Measurements from ENCODE around the gene DUOXA2. TPM values are rescaled to one million over a fixed set of nuclear protein-coding genes. Genes with fewer than 3 reads are reported as not detected.
A peak's percentile ranks its signal among the peaks of the same experiment; 100 is the strongest.

DUOXA2 gene
- total and polyA plus RNA-seq, 2 of the 4 experiments (the other 2 are of a cell fraction), result not detected

GRCh38 chr15:45147606-45148005 is 33.5 kb downstream of the DUOXA2 start:
- POLR2A ChIA-PET (ENCODE audit: unreplicated experiment), result no interaction called here
- H3K14ac ChIP-seq (replicated peaks; ENCODE audit: low read depth, low read length), result no peak overlapping the region
- H4K20me1 ChIP-seq (ENCODE audit: insufficient read depth, low read length), result no peaks in the 10 kb centered on the region
- dilution Hi-C loops (cut with HindIII; ENCODE audit: low sequenced_read_pairs, unreplicated experiment), result no loop called here
- TF ChIP-seq BHLHE40 (IDR thresholded peaks at IDR 0.05; ENCODE audit: low read depth, low read length) (no peak), MAZ (IDR thresholded peaks at IDR 0.05; ENCODE audit: borderline replicate concordance, low read depth, low read length) (no peak), MAFK (IDR thresholded peaks at IDR 0.05; ENCODE audit: low read depth, low read length) (no peak), FOS (IDR thresholded peaks at IDR 0.05; ENCODE audit: low read depth, low read length) (no peak), RAD21 (IDR thresholded peaks at IDR 0.05; ENCODE audit: low read length) (no peak), RFX5 (IDR thresholded peaks at IDR 0.05; ENCODE audit: low read depth, low read length) (no peak), RCOR1 (IDR thresholded peaks at IDR 0.05; ENCODE audit: insufficient replicate concordance, low read length) (no peak), CTCF (conservative IDR thresholded peaks at IDR 0.05; ENCODE audit: low read depth, low read length) (no peak), POLR2A (IDR thresholded peaks at IDR 0.05; ENCODE audit: low read depth, low read length) (no peak), SMC3 (IDR thresholded peaks at IDR 0.05; ENCODE audit: low read depth, low read length) (no peak), USF2 (IDR thresholded peaks at IDR 0.05; ENCODE audit: low read depth, low read length) (no peak), NFE2L2 (IDR thresholded peaks at IDR 0.05; ENCODE audit: low read depth, low read length) (no peak), CHD1 (IDR thresholded peaks at IDR 0.05; ENCODE audit: low read depth, low read length) (no peak), MXI1 (IDR thresholded peaks at IDR 0.05; ENCODE audit: borderline replicate concordance, low read depth, low read length) (no peak), ELK1 (IDR thresholded peaks at IDR 0.05; ENCODE audit: borderline replicate concordance, low read depth, low read length) (no peak), CEBPB (IDR thresholded peaks at IDR 0.05; ENCODE audit: low read depth, low read length) (no peak)
- H3K36me3 ChIP-seq (ENCODE audit: control insufficient read depth, insufficient read depth, low read length), result no peaks in the 10 kb centered on the region
- no peak for DNase-seq
- no peak overlapping the region for H3K4me2 ChIP-seq (ENCODE audit: low read depth, low read length)
- H3K9me1 ChIP-seq (ENCODE audit: insufficient read depth, low read length), result no peaks in the 10 kb centered on the region
- H4K5ac ChIP-seq (ENCODE audit: low read depth, low read length), result no peak overlapping the region
- in situ Hi-C loops (cut with MboI; ENCODE audit: low sequenced_read_pairs), result no loop called here
- peak overlapping the region; percentile 10 for H2AFZ ChIP-seq (replicated peaks; ENCODE audit: low read length, poor library complexity)
- CTCF ChIA-PET, result no interaction called here
- no peak overlapping the region for H3K4ac ChIP-seq (ENCODE audit: low read depth, low read length)
- no peak overlapping the region for H3K23ac ChIP-seq (ENCODE audit: low read depth, low read length)
- no peak overlapping the region for H4K91ac ChIP-seq (ENCODE audit: insufficient read depth, low read depth, low read length)
- H3K27me3 ChIP-seq (ENCODE audit: control insufficient read depth, insufficient read depth, low read length), result peaks cover 13% of the 10 kb centered on the region; the same call in 1 of the 2 replicates
- H3K4me1 ChIP-seq (ENCODE audit: control insufficient read depth, insufficient read depth, low read length), result no peaks in the 10 kb centered on the region; the same call in 1 of the 2 replicates
- BruUV-seq (replicated peaks), result no TSS peak
- no peak overlapping the region for H2BK20ac ChIP-seq (ENCODE audit: low read depth, low read length)
- no peak overlapping the region for H2BK120ac ChIP-seq (ENCODE audit: low read depth, low read length)
- H2BK5ac ChIP-seq (ENCODE audit: low read depth, low read length, poor library complexity, severe bottlenecking), result no peak overlapping the region
- no peak overlapping the region for H2AK9ac ChIP-seq (replicated peaks; ENCODE audit: low read depth, low read length, poor library complexity)
- H2BK15ac ChIP-seq (ENCODE audit: low read depth, low read length), result no peak overlapping the region
- no peak overlapping the region for H4K8ac ChIP-seq (ENCODE audit: low read depth in 2 of 2, low read length in 2 of 2)
- ATAC-seq (ENCODE audit: low read depth), result no peak
- no peak overlapping the region for H2AK5ac ChIP-seq (ENCODE audit: low read depth, low read length)
- no peaks in the 10 kb centered on the region for H3K9me3 ChIP-seq (ENCODE audit: control insufficient read depth, insufficient read depth, low read length)
- H3K9ac ChIP-seq (ENCODE audit: low read depth, low read length), result no peak overlapping the region
- no peak overlapping the region for H3K4me3 ChIP-seq (ENCODE audit: insufficient read depth, low read depth, low read length)
- intact Hi-C loops (cut with micrococcal nuclease), result no loop called here
- H3K18ac ChIP-seq (ENCODE audit: low read depth, low read length), result no peak overlapping the region
- no peak overlapping the region for H3K56ac ChIP-seq (ENCODE audit: extremely low read depth, insufficient read depth, low read length)
- WGBS, 2 experiments (ENCODE audit: extremely low coverage in 2 of 2, insufficient read length in 1 of 2), result 60% methylated on average over 1 of the region's 7 CpGs; no CpG with 5 or more reads in 1 of the 2 experiments
- H3K27ac ChIP-seq (ENCODE audit: insufficient read depth, low read length), result no peak overlapping the region
- no peaks in the 10 kb centered on the region for H3K79me1 ChIP-seq (ENCODE audit: low read depth in 1 of 2, low read length in 2 of 2)
